Mesothelial cell of epicardium (in vitro differentiated cells): ENCODE results near the gene RXRA. TPM values are rescaled to one million over a fixed set of nuclear protein-coding genes. Genes with fewer than 3 reads are reported as not detected.

Experiments used
- DNase-seq, 2 experiments: peaks; one replicate each; pipeline ENCODE4 v3.0.0; 2021; ENCODE audit warnings: low spot score in 2 of 2; ENCODE audit not compliant: unreplicated experiment in 2 of 2
- H3K27ac Mint-ChIP-seq: 2 replicates; pipeline ENCODE4 v1.8.0; 2021; ENCODE audit warnings: mixed read lengths
- H3K27me3 Mint-ChIP-seq: 2 replicates; pipeline ENCODE4 v1.8.0; 2021; ENCODE audit warnings: low read depth, mixed read lengths
- H3K36me3 Mint-ChIP-seq: 2 replicates; pipeline ENCODE4 v1.8.0; 2021; ENCODE audit warnings: mixed read lengths
- H3K4me1 Mint-ChIP-seq: 2 replicates; pipeline ENCODE4 v1.8.0; 2021; ENCODE audit warnings: mixed read lengths
- H3K4me3 Mint-ChIP-seq: 2 replicates; pipeline ENCODE4 v1.8.0; 2021; ENCODE audit warnings: mild to moderate bottlenecking, moderate library complexity, mixed read lengths
- H3K9me3 Mint-ChIP-seq: 2 replicates; pipeline ENCODE4 v1.8.0; 2021; ENCODE audit warnings: mixed read lengths
- total RNA-seq: library from RNA; stranded (reverse); gene quantifications from 3 replicates; pipeline ENCODE4 v1.2.1, GENCODE V29; 2021
- TF ChIP-seq, protein P1 (sequence below): fragments of 200-600 bp; sonication (generic); IDR thresholded peaks from one replicate; pipeline ENCODE4 v1.5.0; 2021; ENCODE audit warnings: antibody characterized with exemption; ENCODE audit not compliant: unreplicated experiment

RXRA gene
- total RNA-seq, 1 donor from 2014 or later: 45.0 TPM

DNA sequence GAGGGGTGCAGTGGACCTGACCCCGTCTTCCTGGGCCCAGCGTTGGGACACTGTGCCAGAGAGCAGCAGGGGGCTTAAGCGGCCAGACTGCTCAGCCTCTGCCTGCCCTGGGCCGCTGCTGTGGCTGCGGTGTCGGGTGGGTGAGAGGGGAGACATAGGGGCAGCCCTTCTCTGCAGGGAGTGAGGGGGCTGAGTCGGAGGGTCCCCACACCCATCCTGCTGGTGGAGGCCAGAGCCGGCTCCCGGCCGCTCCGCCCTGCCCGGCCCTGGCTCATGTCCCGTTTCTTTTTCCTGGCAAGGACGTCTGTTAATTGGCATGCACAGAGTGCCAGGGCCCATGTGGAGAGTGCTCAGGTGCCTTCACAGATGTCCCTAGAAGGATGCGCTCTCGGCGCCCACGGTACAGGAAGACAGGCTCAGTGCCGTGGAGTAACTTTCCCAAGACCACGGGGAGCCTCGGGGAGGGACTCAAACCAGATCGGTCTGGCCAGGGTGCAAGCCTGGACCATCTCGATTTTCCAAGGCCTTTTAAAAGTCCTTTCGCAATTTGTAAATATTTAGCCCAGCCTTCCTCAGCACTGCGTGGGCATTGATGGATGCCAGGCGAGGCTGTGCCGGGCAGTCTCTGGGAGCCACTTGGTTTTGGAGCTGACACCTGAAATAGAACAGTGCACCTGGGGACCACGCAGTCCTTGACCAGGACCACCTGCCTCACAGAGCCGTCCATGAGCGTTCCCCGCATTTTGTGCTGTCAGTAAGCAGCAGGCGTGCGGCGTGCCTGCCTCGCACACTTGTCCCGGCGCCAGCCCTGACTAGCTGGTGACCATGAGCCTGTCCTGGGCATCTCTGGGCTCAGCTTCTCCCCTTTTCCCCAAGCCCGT lies 60.9 kb downstream of the RXRA start:
- Mint-ChIP-seq H3K27ac (no peak overlapping the region), H3K27me3 (no peaks in the 10 kb centered on the region), H3K9me3 (no peaks in the 10 kb centered on the region), H3K4me1 (peaks cover 31% of the 10 kb centered on the region), H3K36me3 (no peaks in the 10 kb centered on the region), H3K4me3 (no peak overlapping the region)
- DNase-seq: no peak
- TF ChIP-seq, protein P1, sequence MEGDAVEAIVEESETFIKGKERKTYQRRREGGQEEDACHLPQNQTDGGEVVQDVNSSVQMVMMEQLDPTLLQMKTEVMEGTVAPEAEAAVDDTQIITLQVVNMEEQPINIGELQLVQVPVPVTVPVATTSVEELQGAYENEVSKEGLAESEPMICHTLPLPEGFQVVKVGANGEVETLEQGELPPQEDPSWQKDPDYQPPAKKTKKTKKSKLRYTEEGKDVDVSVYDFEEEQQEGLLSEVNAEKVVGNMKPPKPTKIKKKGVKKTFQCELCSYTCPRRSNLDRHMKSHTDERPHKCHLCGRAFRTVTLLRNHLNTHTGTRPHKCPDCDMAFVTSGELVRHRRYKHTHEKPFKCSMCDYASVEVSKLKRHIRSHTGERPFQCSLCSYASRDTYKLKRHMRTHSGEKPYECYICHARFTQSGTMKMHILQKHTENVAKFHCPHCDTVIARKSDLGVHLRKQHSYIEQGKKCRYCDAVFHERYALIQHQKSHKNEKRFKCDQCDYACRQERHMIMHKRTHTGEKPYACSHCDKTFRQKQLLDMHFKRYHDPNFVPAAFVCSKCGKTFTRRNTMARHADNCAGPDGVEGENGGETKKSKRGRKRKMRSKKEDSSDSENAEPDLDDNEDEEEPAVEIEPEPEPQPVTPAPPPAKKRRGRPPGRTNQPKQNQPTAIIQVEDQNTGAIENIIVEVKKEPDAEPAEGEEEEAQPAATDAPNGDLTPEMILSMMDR: no peak

DNA sequence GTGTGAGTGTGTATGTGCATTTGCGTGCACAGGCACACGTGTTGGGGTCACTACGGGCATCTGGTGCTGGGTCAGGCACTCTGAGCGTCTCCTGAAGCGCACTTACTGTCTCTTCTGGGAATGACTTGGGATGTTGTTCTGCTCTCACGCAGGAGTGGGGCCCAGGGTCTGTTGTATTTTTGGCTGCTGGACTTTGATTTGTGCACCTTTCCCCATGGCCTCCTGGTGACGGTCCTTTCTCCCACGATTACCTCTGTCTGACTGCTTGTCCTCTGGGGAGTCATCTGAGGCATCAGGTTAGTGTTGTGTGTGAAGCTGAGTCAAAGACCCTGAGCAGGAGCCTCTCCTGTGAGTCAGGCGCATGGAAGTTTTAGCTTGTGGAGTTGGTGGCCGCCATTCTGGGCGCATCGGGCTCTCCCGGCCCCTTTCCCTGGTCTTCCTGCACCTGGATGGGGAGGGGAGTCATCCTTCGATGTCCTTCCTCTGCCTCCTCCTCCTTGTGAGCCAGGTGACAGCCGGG lies 62.1 kb downstream of the RXRA start:
- Mint-ChIP-seq H3K36me3 (no peaks in the 10 kb centered on the region), H3K27me3 (no peaks in the 10 kb centered on the region), H3K9me3 (no peaks in the 10 kb centered on the region), H3K4me1 (peaks cover 26% of the 10 kb centered on the region), H3K4me3 (no peak overlapping the region), H3K27ac (no peak overlapping the region)
- DNase-seq: no peak
- TF ChIP-seq, protein P1: no peak

DNA sequence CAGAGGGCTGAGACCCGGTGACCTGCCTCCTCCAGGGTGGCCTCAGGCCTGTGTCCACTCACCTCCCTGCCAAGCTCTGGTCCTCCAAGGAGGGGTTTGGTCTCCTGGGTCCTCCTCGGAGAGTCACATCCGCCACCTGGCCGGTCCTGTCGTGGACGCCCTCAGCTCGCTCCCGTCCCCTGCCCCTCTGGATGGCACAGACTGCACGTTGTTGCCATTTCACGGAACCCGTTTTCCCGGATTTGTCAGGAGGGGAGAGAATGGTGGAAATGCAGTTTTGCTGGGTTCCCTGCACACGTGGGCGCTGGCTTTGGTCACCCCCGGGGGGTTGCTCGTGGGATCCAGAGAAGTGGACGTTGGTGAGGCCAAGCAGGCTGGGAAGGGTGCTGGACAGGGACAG lies 62.7 kb downstream of the RXRA start:
- Mint-ChIP-seq H3K4me3 (no peak overlapping the region), H3K9me3 (no peaks in the 10 kb centered on the region), H3K27ac (no peak overlapping the region), H3K36me3 (no peaks in the 10 kb centered on the region), H3K27me3 (no peaks in the 10 kb centered on the region), H3K4me1 (peaks cover 26% of the 10 kb centered on the region)
- no peak for DNase-seq
- TF ChIP-seq, protein P1: no peak

DNA sequence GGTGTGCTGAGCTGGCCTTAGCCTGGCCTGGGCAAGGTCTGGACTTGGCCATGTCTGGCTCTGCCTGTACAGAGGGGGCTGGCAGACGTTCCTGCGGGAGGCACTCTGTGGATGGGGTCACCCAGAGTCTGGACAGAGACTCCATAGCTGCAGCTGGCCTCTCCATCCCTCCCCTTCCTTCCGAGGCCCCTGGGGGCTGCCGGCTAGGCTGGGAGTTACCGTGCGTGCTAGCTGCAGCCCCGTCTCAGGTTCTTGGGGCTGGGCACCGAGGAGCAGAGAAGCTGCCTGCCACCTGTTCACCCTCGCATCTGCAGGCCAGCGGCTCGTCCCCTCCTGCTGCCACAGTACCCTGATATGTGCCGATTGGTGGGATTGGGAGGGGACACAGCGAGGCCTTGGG lies 63.4 kb downstream of the RXRA start:
- Mint-ChIP-seq H3K27me3 (no peaks in the 10 kb centered on the region), H3K4me1 (peaks cover 22% of the 10 kb centered on the region), H3K27ac (no peak overlapping the region), H3K9me3 (no peaks in the 10 kb centered on the region), H3K4me3 (no peak overlapping the region), H3K36me3 (no peaks in the 10 kb centered on the region)
- TF ChIP-seq, protein P1: no peak
- DNase-seq: no peak

DNA sequence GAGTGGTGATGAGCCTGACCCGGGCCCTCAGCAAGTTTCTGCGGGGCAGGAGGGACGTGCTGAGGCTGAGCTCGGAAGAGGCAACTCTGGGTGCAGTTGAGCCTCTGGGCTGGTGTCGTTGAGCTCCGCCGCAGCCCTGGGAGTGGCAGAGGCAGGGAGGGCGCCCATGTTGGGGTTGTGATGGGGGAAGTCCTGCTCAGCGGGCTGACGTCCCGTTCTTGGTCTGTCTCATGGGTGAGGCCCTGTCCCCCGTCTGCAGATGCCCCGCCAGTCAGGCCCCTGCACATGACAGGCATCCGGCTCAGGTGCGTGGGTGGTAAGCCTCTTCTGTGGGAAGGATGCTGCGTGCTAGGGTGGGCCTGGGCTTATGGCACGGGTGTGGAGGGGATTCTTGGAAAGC lies 64.3 kb downstream of the RXRA start:
- Mint-ChIP-seq H3K4me1 (peaks cover 22% of the 10 kb centered on the region), H3K9me3 (no peaks in the 10 kb centered on the region), H3K27me3 (no peaks in the 10 kb centered on the region), H3K36me3 (no peaks in the 10 kb centered on the region), H3K27ac (no peak overlapping the region), H3K4me3 (no peak overlapping the region)
- DNase-seq: no peak
- TF ChIP-seq, protein P1: no peak
